ENCODE measurements around the gene PSMD3. TPM values are rescaled to one million over a fixed set of nuclear protein-coding genes. Genes with fewer than 3 reads are reported as not detected.

PSMD3 gene
- total RNA-seq, 1 experiment from 2014 or later: 174 TPM

DNA sequence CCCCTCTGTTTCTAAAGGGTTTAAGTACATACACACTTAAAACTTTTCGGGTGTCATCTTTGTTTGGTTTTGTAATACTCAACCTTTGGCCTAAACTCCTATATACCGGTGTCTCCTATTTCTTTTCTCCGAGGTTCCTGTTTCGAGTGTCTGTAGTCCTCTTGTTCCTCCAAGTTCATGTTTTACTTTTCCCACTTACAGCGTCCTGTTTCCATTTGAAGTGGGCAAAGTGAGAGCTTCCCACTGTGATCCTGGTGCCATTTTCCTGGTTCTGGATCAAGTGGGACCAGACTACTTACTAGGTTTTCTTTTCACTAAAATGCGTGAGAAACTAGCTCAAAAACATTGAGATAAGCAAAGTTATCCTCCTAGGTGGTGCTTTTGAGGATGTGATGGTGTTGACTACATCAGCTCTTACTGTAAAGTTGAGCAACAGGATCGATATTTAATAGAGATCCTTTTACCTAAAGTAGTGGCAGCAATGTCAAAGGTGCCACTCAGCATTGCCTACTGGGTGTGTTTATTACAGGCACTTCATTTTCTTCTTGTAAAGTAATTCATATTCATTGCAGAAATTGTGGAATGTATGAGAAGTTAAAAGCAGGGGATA lies 1.3 kb downstream of the PSMD3 start:
- H3K27me3 Mint-ChIP-seq (ENCODE audit: low read depth): no peaks in the 10 kb centered on the region
- Histone ChIP-seq H3K27me3 (ENCODE audit: insufficient read depth, low read length) (no peaks in the 10 kb centered on the region), H3K9me3 (ENCODE audit: control insufficient read depth, low read depth, low read length) (no peaks in the 10 kb centered on the region), H3K18ac (ENCODE audit: insufficient read length, low read depth, low read length) (no peak overlapping the region), H3K27ac (ENCODE audit: insufficient read length, low read depth, low read length) (no peak overlapping the region), H3K79me2 (ENCODE audit: insufficient read depth, low read length) (peaks cover 12% of the 10 kb centered on the region), H2AK5ac (ENCODE audit: insufficient read length, low read length) (no peak overlapping the region), H3K4me2 (ENCODE audit: insufficient read depth, insufficient read length, low read length) (peak overlapping the region; percentile 78), H3K4ac (ENCODE audit: low read depth, low read length) (no peak overlapping the region), H3K79me1 (ENCODE audit: insufficient read depth, low read depth, low read length, poor library complexity, severe bottlenecking) (peaks cover 2% of the 10 kb centered on the region), H3K14ac (ENCODE audit: insufficient read depth, low read length) (no peak overlapping the region), H2AFZ (ENCODE audit: low read length) (no peak overlapping the region), H2BK12ac (ENCODE audit: insufficient read length, low read depth, low read length) (no peak overlapping the region), H4K5ac (ENCODE audit: insufficient read length, low read depth, low read length) (no peak overlapping the region), H2BK5ac (ENCODE audit: insufficient read length, low read length) (no peak overlapping the region), H4K91ac (ENCODE audit: insufficient read length, low read depth, low read length) (no peak overlapping the region), H4K20me1 (ENCODE audit: control insufficient read depth, insufficient read depth, insufficient read length) (no peaks in the 10 kb centered on the region), H2BK15ac (ENCODE audit: low read depth, low read length) (no peak overlapping the region), H3K56ac (ENCODE audit: insufficient read length, low read depth, low read length) (no peak overlapping the region), H3K23ac (ENCODE audit: insufficient read length, low read depth, low read length) (no peak overlapping the region), H3T11ph (ENCODE audit: low read length) (no peak overlapping the region), H3K23me2 (ENCODE audit: insufficient read length, low read depth, low read length, poor library complexity, severe bottlenecking) (peaks cover 12% of the 10 kb centered on the region), H3K4me1 (ENCODE audit: insufficient read depth, low read length) (peaks cover 8% of the 10 kb centered on the region; the same call in 1 of the 2 replicates), H2BK120ac (ENCODE audit: low read depth, low read length, poor library complexity, severe bottlenecking) (no peak overlapping the region), H3K9ac (ENCODE audit: extremely low read depth, insufficient read length, low read length) (peak overlapping the region; percentile 95), H2BK20ac (ENCODE audit: low read depth, low read length, poor library complexity, severe bottlenecking) (no peak overlapping the region), H4K8ac (replicated peaks; ENCODE audit: insufficient read length, low read depth, low read length) (no peak overlapping the region)
- no peak for DNase-seq
- H3K36me3 Mint-ChIP-seq (ENCODE audit: insufficient read depth in 1 of 3, low read depth in 3 of 3): peaks cover 29 to 39% (median 36%) of the 10 kb centered on the region in 3 experiments; a peak in 6 of 7 replicates
- WGBS (ENCODE audit: extremely low coverage, insufficient read length, low lambda C conversion rate): no CpG with 5 or more reads among the region's 7 CpGs
- H3K9me3 Mint-ChIP-seq: no peaks in the 10 kb centered on the region
- peak overlapping the region; percentile 86 to 99 (median 96) for H3K27ac Mint-ChIP-seq
- TF ChIP-seq, protein P1, sequence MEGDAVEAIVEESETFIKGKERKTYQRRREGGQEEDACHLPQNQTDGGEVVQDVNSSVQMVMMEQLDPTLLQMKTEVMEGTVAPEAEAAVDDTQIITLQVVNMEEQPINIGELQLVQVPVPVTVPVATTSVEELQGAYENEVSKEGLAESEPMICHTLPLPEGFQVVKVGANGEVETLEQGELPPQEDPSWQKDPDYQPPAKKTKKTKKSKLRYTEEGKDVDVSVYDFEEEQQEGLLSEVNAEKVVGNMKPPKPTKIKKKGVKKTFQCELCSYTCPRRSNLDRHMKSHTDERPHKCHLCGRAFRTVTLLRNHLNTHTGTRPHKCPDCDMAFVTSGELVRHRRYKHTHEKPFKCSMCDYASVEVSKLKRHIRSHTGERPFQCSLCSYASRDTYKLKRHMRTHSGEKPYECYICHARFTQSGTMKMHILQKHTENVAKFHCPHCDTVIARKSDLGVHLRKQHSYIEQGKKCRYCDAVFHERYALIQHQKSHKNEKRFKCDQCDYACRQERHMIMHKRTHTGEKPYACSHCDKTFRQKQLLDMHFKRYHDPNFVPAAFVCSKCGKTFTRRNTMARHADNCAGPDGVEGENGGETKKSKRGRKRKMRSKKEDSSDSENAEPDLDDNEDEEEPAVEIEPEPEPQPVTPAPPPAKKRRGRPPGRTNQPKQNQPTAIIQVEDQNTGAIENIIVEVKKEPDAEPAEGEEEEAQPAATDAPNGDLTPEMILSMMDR (conservative IDR thresholded peaks at IDR 0.05): no peak
- peak overlapping the region; percentile 96 to 98 for H3K4me3 Mint-ChIP-seq
- peaks cover 23 to 25% of the 10 kb centered on the region in 2 experiments for H3K4me1 Mint-ChIP-seq
